PC-9 (cell line): ENCODE results near the gene NDUFA5.

ENCODE experiments used
- EZH2 ChIP-seq: fragments of 200-600 bp; sonication (generic); IDR thresholded peaks from 2 replicates; pipeline ENCODE4 v1.8.0; 2017; ENCODE audit warnings: antibody characterized with exemption, low read depth
- TF ChIP-seq, protein P1 (sequence below): fragments of 200-600 bp; sonication (generic); conservative IDR thresholded peaks from 2 replicates; pipeline ENCODE4 v1.6.1; 2017; ENCODE audit warnings: mixed run types, antibody characterized with exemption, mild to moderate bottlenecking, moderate library complexity

DNA sequence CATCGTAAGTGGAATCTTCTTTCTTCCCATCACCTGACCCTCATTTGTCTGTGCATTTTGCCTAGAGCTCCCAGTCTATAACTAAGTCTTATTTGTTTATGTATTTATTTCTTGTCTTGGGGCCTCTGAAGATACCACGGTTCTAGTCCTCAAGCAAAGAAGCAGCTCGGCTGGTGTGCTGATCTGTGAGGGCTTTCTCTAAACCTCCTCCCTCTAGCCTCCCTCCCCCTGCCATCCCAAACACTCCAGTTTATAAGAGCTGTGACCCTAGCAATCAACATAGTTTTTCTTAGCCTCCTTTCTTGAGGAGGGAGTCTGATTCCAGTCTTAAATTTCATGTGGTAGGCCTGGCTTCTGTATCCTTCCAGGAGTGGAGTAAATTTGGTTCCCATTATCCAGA, 15.7 kb upstream of the NDUFA5 start:
- TF ChIP-seq, protein P1, sequence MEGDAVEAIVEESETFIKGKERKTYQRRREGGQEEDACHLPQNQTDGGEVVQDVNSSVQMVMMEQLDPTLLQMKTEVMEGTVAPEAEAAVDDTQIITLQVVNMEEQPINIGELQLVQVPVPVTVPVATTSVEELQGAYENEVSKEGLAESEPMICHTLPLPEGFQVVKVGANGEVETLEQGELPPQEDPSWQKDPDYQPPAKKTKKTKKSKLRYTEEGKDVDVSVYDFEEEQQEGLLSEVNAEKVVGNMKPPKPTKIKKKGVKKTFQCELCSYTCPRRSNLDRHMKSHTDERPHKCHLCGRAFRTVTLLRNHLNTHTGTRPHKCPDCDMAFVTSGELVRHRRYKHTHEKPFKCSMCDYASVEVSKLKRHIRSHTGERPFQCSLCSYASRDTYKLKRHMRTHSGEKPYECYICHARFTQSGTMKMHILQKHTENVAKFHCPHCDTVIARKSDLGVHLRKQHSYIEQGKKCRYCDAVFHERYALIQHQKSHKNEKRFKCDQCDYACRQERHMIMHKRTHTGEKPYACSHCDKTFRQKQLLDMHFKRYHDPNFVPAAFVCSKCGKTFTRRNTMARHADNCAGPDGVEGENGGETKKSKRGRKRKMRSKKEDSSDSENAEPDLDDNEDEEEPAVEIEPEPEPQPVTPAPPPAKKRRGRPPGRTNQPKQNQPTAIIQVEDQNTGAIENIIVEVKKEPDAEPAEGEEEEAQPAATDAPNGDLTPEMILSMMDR, result no peak
- no peak for TF ChIP-seq EZH2
